SU-DHL-6 (cell line): Measurements from ENCODE around the gene DIRAS2.

Source experiments
- H2AFZ ChIP-seq: fragments of 200-600 bp; sonication (generic); 2 replicates; pipeline ENCODE4 v1.6.1; 2014; ENCODE audit warnings: low read depth, mild to moderate bottlenecking, moderate library complexity, mixed read lengths, antibody characterized with exemption, low read length; ENCODE audit not compliant: severe bottlenecking
- H3F3A ChIP-seq: fragments of 200-600 bp; shearing (Covaris generic); 2 replicates; pipeline ENCODE4 v1.6.0; 2016; ENCODE audit warnings: antibody characterized with exemption, mild to moderate bottlenecking; ENCODE audit not compliant: insufficient read depth
- H3K27ac ChIP-seq: fragments of 200-600 bp; sonication (generic); 2 replicates; pipeline ENCODE4 v1.5.1; 2016; ENCODE audit warnings: low read depth, mild to moderate bottlenecking, low read length, moderate library complexity, mixed read lengths
- H3K27me3 ChIP-seq: fragments of 200-600 bp; sonication (generic), shearing (Covaris generic); 2 replicates; pipeline ENCODE4 v1.6.0; 2014; ENCODE audit warnings: mild to moderate bottlenecking, low read length
- H3K36me3 ChIP-seq: fragments of 200-600 bp; sonication (generic); 2 replicates; pipeline ENCODE4 v1.6.1; 2014; ENCODE audit warnings: mild to moderate bottlenecking, low read length, mixed read lengths
- H3K4me2 ChIP-seq: fragments of 300-600, 200-600 bp; shearing (Covaris generic), sonication (generic); 2 replicates; pipeline ENCODE4 v1.6.0; 2014; ENCODE audit warnings: low read length, low read depth, mild to moderate bottlenecking; ENCODE audit not compliant: poor library complexity, severe bottlenecking
- H3K4me3 ChIP-seq: fragments of 200-600 bp; sonication (generic); 2 replicates; pipeline ENCODE4 v1.5.1; 2014; ENCODE audit warnings: antibody characterized with exemption, low read length, mild to moderate bottlenecking, mixed read lengths; ENCODE audit not compliant: insufficient read depth, poor library complexity, severe bottlenecking
- H3K79me2 ChIP-seq: fragments of 200-600 bp; sonication (generic); 2 replicates; pipeline ENCODE4 v1.6.1; 2014; ENCODE audit warnings: mild to moderate bottlenecking, low read length, moderate library complexity; ENCODE audit not compliant: insufficient read depth
- H3K9ac ChIP-seq: fragments of 200-600 bp; sonication (generic); 2 replicates; pipeline ENCODE4 v1.7.0; 2014; ENCODE audit warnings: mild to moderate bottlenecking, low read length
- H3K9me2 ChIP-seq: fragments of 200-600 bp; sonication (generic); replicated peaks from 2 replicates; pipeline ENCODE4 v1.6.1; 2014; ENCODE audit warnings: low read length; ENCODE audit not compliant: insufficient read depth
- H3K9me3 ChIP-seq: fragments of 200-600 bp; sonication (generic); 2 replicates; pipeline ENCODE4 v1.6.1; 2014; ENCODE audit warnings: low read length, mixed read lengths; ENCODE audit not compliant: insufficient read depth
- H4K20me1 ChIP-seq: fragments of 200-600 bp; sonication (generic); 2 replicates; pipeline ENCODE4 v1.6.1; 2014; ENCODE audit warnings: low read depth, mild to moderate bottlenecking, antibody characterized with exemption, low read length, moderate library complexity, mixed read lengths
- EZH2phosphoT487 ChIP-seq: fragments of 200-600 bp; sonication (generic), shearing (Covaris generic); conservative IDR thresholded peaks from 2 replicates; pipeline ENCODE4 v1.6.1; 2018; ENCODE audit warnings: mild to moderate bottlenecking, antibody characterized with exemption, low read length, moderate library complexity, mixed read lengths
- TF ChIP-seq, protein P1 (sequence below): fragments of 200-600 bp; sonication (generic); IDR thresholded peaks from one replicate; pipeline ENCODE4 v1.5.1; 2017; ENCODE audit warnings: antibody characterized with exemption, mild to moderate bottlenecking, low read length, moderate library complexity; ENCODE audit not compliant: insufficient read depth, poor library complexity, severe bottlenecking

Gene DIRAS2

DNA sequence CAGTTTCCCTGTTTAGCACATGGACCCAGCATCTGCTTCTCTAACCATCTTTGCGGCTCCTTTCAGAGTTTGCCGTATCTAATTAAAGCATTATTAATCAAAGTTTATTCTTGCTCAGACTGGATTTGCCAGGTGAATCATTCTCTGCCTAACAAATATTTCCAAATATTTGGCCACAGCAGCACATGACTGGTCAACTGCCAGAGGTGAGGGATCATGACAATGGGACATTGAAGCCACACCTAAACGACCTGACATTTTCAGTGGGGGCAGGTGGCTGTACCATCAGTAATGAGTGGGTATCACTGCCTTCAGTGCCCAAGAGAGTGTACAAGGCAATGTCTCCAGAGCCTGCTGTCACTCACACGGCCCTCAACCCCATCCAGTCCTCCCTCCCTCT is 80.4 kb downstream of the DIRAS2 start:
- Histone ChIP-seq H3K4me2 (no peak overlapping the region), H3K79me2 (no peaks in the 10 kb centered on the region), H3K9ac (no peak overlapping the region), H2AFZ (no peak overlapping the region), H3K9me2 (no peaks in the 10 kb centered on the region), H3K9me3 (no peaks in the 10 kb centered on the region), H3K27ac (no peak overlapping the region), H4K20me1 (no peaks in the 10 kb centered on the region), H3K4me3 (no peak overlapping the region), H3K36me3 (no peaks in the 10 kb centered on the region), H3F3A (no peaks in the 10 kb centered on the region), H3K27me3 (no peaks in the 10 kb centered on the region)
- TF ChIP-seq EZH2phosphoT487, result no peak
- TF ChIP-seq, protein P1, sequence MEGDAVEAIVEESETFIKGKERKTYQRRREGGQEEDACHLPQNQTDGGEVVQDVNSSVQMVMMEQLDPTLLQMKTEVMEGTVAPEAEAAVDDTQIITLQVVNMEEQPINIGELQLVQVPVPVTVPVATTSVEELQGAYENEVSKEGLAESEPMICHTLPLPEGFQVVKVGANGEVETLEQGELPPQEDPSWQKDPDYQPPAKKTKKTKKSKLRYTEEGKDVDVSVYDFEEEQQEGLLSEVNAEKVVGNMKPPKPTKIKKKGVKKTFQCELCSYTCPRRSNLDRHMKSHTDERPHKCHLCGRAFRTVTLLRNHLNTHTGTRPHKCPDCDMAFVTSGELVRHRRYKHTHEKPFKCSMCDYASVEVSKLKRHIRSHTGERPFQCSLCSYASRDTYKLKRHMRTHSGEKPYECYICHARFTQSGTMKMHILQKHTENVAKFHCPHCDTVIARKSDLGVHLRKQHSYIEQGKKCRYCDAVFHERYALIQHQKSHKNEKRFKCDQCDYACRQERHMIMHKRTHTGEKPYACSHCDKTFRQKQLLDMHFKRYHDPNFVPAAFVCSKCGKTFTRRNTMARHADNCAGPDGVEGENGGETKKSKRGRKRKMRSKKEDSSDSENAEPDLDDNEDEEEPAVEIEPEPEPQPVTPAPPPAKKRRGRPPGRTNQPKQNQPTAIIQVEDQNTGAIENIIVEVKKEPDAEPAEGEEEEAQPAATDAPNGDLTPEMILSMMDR, result no peak
